GM19328 (cell line): Measurements from ENCODE around the gene CPHXL.

Experiments used
- ATAC-seq: cut with Tn5 transposase; IDR thresholded peaks from one replicate; pipeline ENCODE4 v1.9.1; 2021; ENCODE audit warnings: mild to moderate bottlenecking, moderate library complexity; ENCODE audit not compliant: unreplicated experiment

CPHXL gene

GRCh38 chr16:75726390-75726789 is at the start of gene CPHXL:
TSS of gene CPHXL (minus strand) at chr16:75726490. CDS start at chr16:75726442, 48 bp downstream.
- no peak for ATAC-seq

GRCh38 chr16:75774197-75774596 is 47.9 kb upstream of the CPHXL start:
- ATAC-seq: no peak

- ATAC-seq: no peak
Observed at GRCh38 chr16:75770051-75770450, 43.8 kb upstream of the CPHXL start.

GRCh38 chr16:75764154-75764768 is 38.0 kb upstream of the CPHXL start:
- ATAC-seq: peak; percentile 84

- ATAC-seq: no peak
Observed at GRCh38 chr16:75763204-75763603, 36.9 kb upstream of the CPHXL start.

- ATAC-seq: no peak
Observed at GRCh38 chr16:75762746-75763145, 36.5 kb upstream of the CPHXL start.

- peak; percentile 40 for ATAC-seq
Observed at GRCh38 chr16:75761108-75761507, 34.8 kb upstream of the CPHXL start.

- ATAC-seq: no peak
Observed at GRCh38 chr16:75760018-75760519, 33.8 kb upstream of the CPHXL start.

GRCh38 chr16:75758215-75758614 is 31.9 kb upstream of the CPHXL start:
- ATAC-seq: no peak

GRCh38 chr16:75754141-75754540 is 27.9 kb upstream of the CPHXL start:
- no peak for ATAC-seq

- ATAC-seq: no peak
Observed at GRCh38 chr16:75750528-75750927, 24.2 kb upstream of the CPHXL start.

- ATAC-seq: no peak
Observed at GRCh38 chr16:75746359-75746758, 20.1 kb upstream of the CPHXL start.

- ATAC-seq: peak; percentile 61
Observed at GRCh38 chr16:75745823-75746222, 19.5 kb upstream of the CPHXL start.

GRCh38 chr16:75745242-75745641 is 19.0 kb upstream of the CPHXL start:
- ATAC-seq: peak; percentile 39

GRCh38 chr16:75742424-75743047 is 16.2 kb upstream of the CPHXL start:
- no peak for ATAC-seq

- ATAC-seq: no peak
Observed at GRCh38 chr16:75733305-75734211, 7.3 kb upstream of the CPHXL start.

GRCh38 chr16:75732871-75733270 is 6.6 kb upstream of the CPHXL start:
- ATAC-seq: no peak

- ATAC-seq: no peak
Observed at GRCh38 chr16:75727221-75727620, 931 bp upstream of the CPHXL start.

GRCh38 chr16:75718452-75718851 is 7.8 kb downstream of the CPHXL start:
- ATAC-seq: no peak

GRCh38 chr16:75714661-75715060 is 11.6 kb downstream of the CPHXL start:
- no peak for ATAC-seq

GRCh38 chr16:75710344-75710743 is 15.9 kb downstream of the CPHXL start:
- no peak for ATAC-seq

- no peak for ATAC-seq
Observed at GRCh38 chr16:75703306-75703705, 23.0 kb downstream of the CPHXL start.
